HepG2 (cell line): ENCODE results near the gene CCDC121. TPM values are rescaled to one million over a fixed set of nuclear protein-coding genes. Genes with fewer than 3 reads are reported as not detected.

Experiments
- ARID2 ChIP-seq: sonication (generic); formaldehyde crosslinking; IDR thresholded peaks from 2 replicates; pipeline ENCODE4 v1.8.1; 2022; ENCODE audit warnings: mild to moderate bottlenecking, missing genetic modification reagents, borderline replicate concordance
- BCL3 ChIP-seq: sonication (generic); formaldehyde crosslinking; IDR thresholded peaks from 2 replicates; pipeline ENCODE4 v1.5.1; 2020; ENCODE audit warnings: mild to moderate bottlenecking, missing genetic modification reagents, moderate library complexity
- DZIP1 ChIP-seq: sonication (generic); formaldehyde crosslinking; IDR thresholded peaks from 2 replicates; pipeline ENCODE4 v1.5.0; 2020; ENCODE audit warnings: mild to moderate bottlenecking, missing genetic modification reagents
- KLF13 ChIP-seq: sonication (generic); formaldehyde crosslinking; IDR thresholded peaks from 2 replicates; pipeline ENCODE4 v1.4.0; 2020; ENCODE audit warnings: mild to moderate bottlenecking, missing genetic modification reagents
- PLRG1 ChIP-seq: fragments of 450-650 bp; conservative IDR thresholded peaks from 2 replicates; pipeline ENCODE4 v1.6.1; 2016
- TEAD3 ChIP-seq: optimal IDR thresholded peaks from 2 replicates; pipeline ENCODE3; 2016; ENCODE audit warnings: borderline replicate concordance
- ZBTB20 ChIP-seq: sonication (generic); formaldehyde crosslinking; IDR thresholded peaks from 2 replicates; pipeline ENCODE4 v1.8.1; 2023; ENCODE audit warnings: missing genetic modification reagents, low read depth, mild to moderate bottlenecking, borderline replicate concordance
- ZBTB40 ChIP-seq, 2 experiments: fragments of 450-650 bp in 1 of 2; sonication (generic) in 1 of 2; formaldehyde crosslinking in 1 of 2; IDR thresholded peaks; 2 replicates each; pipeline versions ENCODE4 v1.6.1 to v1.8.0; 2016 to 2022; ENCODE audit warnings: antibody characterized with exemption in 1 of 2, mild to moderate bottlenecking in 1 of 2, missing genetic modification reagents in 1 of 2
- ZNF20 ChIP-seq: sonication (generic); formaldehyde crosslinking; IDR thresholded peaks from 2 replicates; pipeline ENCODE4 v1.4.0; 2020; ENCODE audit warnings: mild to moderate bottlenecking, moderate library complexity, missing genetic modification reagents
- ZNF691 ChIP-seq: sonication (generic); formaldehyde crosslinking; IDR thresholded peaks from 2 replicates; pipeline ENCODE4 v1.4.0; 2020; ENCODE audit warnings: missing genetic modification reagents, low read depth, mild to moderate bottlenecking, borderline replicate concordance
- ZNF740 ChIP-seq: sonication (generic); formaldehyde crosslinking; IDR thresholded peaks from 2 replicates; pipeline ENCODE4 v1.4.0; 2020; ENCODE audit warnings: missing genetic modification reagents
- ZNF777 ChIP-seq: sonication (generic); formaldehyde crosslinking; IDR thresholded peaks from 2 replicates; pipeline ENCODE4 v1.4.0; 2020; ENCODE audit warnings: missing genetic modification reagents
- polyA plus RNA-seq, 8 experiments: library from polyadenylated mRNA; depleted of rRNA in 3 of 8; stranded (reverse) in 7 of 8; unstranded in 1 of 8; fragments of >200 nt; fragmentation: Illumina TruSeq in 4 of 8; extraction: Trizol in 4 of 8; gene quantifications; 2 replicates each; pipeline versions ENCODE4 v1.2.1 to v1.2.3, GENCODE V29; 2011 to 2016; ENCODE audit warnings: low read depth in 4 of 8, missing spikeins in 1 of 8, mixed read lengths in 1 of 8; ENCODE audit not compliant: insufficient read depth in 1 of 8
- total RNA-seq, 5 experiments: library from RNA; depleted of rRNA; stranded (reverse); fragments of >200 nt; fragmentation: Illumina TruSeq; extraction: Trizol; gene quantifications; 2 replicates each; pipeline ENCODE4 v1.2.3, GENCODE V29; 2016; ENCODE audit warnings: low read depth in 1 of 5

Gene CCDC121
- total and polyA plus RNA-seq, 2 of the 13 experiments (the other 11 are each of a cell fraction or from before 2014, with no cell fraction given): 1.9 to 3.0 TPM

- TF ChIP-seq ZBTB40 (IDR thresholded peaks at IDR 0.05): peak; percentile 67
- TF ChIP-seq ZBTB40 (CRISPR knock-in tag; IDR thresholded peaks at IDR 0.05): 0 out of 2 replicates have a peak, but pooled peaks have one; percentile 1
- TF ChIP-seq BCL3: peak; percentile 68
- TF ChIP-seq KLF13 (CRISPR knock-in tag): no peak
- TF ChIP-seq ZNF777 (CRISPR knock-in tag): no peak; the same call in 1 of the 2 replicates
- no peak for TF ChIP-seq DZIP1 (CRISPR knock-in tag)
- 0 out of 2 replicates have a peak, but pooled peaks have one; percentile 69 for TF ChIP-seq ARID2 (CRISPR knock-in tag)
- TF ChIP-seq ZBTB20 (CRISPR knock-in tag): 0 out of 2 replicates have a peak, but pooled peaks have one; percentile 32
- TF ChIP-seq TEAD3 (CRISPR knock-in tag): peak; percentile 57
- TF ChIP-seq ZNF740 (CRISPR knock-in tag): 0 out of 2 replicates have a peak, but pooled peaks have one; percentile 64
- peak; percentile 56; the same call in 1 of the 2 replicates for TF ChIP-seq ZNF20 (CRISPR knock-in tag)
- TF ChIP-seq ZNF691 (CRISPR knock-in tag): peak; percentile 16; the same call in 1 of the 2 replicates
- TF ChIP-seq PLRG1: no peak
These were observed 46.0 kb downstream of the CCDC121 start, which contains the start of gene ZNF512 (continued) for GRCh38 chr2:27582695-27583389.
